ENCODE measurements around the gene PRDM16.
"Not testable (repeated sequence)": the region's sequence is repeated elsewhere in the genome, so short reads cannot be mapped to it uniquely, and the experiment has no call there.

The PRDM16 gene

DNA sequence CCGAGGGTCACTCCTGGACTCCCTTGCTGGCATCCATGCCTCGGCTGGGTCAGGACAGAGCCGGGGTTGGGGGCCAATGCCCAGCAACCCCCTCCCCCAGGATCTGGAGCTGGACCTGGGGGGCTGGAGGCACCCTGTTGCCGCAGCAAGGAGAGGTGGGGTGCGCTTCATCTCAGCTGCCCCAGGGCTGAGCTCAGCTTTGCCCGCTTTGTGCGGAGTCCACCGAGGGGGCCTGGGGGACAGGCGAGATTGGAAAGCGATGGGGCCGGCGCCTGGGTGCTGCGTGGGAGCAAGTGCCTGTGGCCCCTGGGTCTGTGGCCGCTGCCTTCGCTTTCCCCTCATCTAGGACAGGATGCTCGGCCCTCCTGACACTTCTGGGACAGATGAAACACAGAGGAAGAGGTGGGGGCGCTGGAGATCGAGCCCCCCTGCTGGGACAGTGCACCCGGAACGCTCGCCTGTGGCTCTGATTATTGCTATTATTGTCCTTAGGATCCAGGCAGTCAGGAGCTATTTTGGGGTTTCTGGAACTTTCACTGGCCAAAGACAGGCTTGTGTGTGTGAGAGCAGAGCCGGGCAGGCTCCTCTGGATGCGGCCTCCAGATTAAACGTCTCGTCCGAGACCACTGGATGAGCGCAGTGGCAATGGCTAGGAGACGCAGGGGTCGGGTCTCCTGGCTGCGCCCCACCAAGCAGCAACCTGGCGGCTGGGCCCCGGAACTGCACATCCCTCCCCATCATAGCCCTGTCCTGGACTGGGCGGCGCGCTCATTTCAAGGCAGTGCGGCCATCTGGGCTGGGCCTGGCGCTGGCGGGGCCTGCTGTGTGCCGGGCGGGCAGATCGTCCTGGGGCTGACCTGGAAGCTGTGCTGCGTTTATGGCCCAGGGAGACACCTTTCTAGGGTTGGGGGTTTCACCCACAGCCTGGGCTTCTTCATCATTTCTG is 13.8 kb downstream of the PRDM16 start:
- no peaks in the 10 kb centered on the region for H3K27me3 ChIP-seq (ENCODE audit: control insufficient read depth in 2 of 2, insufficient read depth in 2 of 2, low read length in 2 of 2)
- no peaks in the 10 kb centered on the region for H3K36me3 ChIP-seq (ENCODE audit: control insufficient read depth in 2 of 2, insufficient read depth in 2 of 2, low read length in 2 of 2)
- no peak overlapping the region for H3K9ac ChIP-seq (ENCODE audit: low read depth in 1 of 2, low read length in 2 of 2)
- no peaks in the 10 kb centered on the region for H3K9me3 ChIP-seq (ENCODE audit: control insufficient read depth in 2 of 2, low read length in 2 of 2)
- H3K27ac ChIP-seq (ENCODE audit: low read depth in 2 of 2, low read length in 2 of 2) = no peak overlapping the region
- H3K4me1 ChIP-seq (ENCODE audit: control insufficient read depth in 2 of 2, insufficient read depth in 2 of 2, low read length in 2 of 2) = no peaks in the 10 kb centered on the region
- no peak overlapping the region for H3K4me3 ChIP-seq (ENCODE audit: low read length in 2 of 2)

DNA sequence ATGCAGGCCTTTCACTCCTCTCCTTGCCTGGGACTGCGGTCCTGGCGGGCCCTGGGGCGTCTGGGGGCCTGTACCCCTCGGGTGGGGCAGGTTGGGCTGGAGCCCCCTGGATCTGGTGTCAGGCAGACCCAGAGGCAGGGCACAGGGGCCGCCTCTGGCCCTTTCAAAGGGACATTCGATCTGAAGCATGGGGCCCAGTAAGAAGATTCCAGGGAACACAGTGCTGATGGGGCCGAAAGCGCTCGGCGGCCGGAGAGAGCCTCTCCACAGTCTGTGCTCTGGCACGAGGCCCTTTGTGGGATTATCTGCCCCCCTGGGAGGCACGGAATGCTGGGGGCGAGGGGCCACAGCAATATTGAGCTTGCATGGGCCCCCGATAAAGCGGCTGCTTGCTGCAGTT is 15.2 kb downstream of the PRDM16 start:
- no peak overlapping the region for H3K4me3 ChIP-seq (ENCODE audit: low read length in 2 of 2)
- H3K9me3 ChIP-seq (ENCODE audit: control insufficient read depth in 2 of 2, low read length in 2 of 2) = no peaks in the 10 kb centered on the region
- no peak overlapping the region for H3K27ac ChIP-seq (ENCODE audit: low read depth in 2 of 2, low read length in 2 of 2)
- no peak overlapping the region for H3K9ac ChIP-seq (ENCODE audit: low read depth in 1 of 2, low read length in 2 of 2)
- H3K27me3 ChIP-seq (ENCODE audit: control insufficient read depth in 2 of 2, insufficient read depth in 2 of 2, low read length in 2 of 2) = no peaks in the 10 kb centered on the region
- no peaks in the 10 kb centered on the region for H3K4me1 ChIP-seq (ENCODE audit: control insufficient read depth in 2 of 2, insufficient read depth in 2 of 2, low read length in 2 of 2)
- H3K36me3 ChIP-seq (ENCODE audit: control insufficient read depth in 2 of 2, insufficient read depth in 2 of 2, low read length in 2 of 2) = no peaks in the 10 kb centered on the region

DNA sequence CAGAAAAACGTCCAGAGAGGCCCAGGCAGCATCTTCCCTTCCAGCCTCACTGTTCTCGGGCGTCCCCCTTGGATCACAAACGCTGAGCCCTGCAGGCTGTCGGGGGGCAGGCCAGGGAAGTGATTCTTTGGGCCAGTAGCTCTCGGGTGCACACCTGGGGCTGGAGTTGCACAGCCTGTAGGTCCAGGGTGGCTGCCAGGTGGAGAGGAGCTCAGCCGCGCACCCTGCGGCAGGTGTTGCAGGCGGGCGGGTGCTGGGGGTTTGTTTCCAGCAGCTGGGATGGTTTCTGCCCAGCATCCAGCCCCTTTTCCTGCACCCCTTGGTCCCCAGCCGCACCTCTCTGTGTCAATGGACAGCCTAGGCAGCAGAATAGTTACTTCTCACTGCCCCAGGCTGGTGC is 15.7 kb downstream of the PRDM16 start:
- no peak overlapping the region for H3K9ac ChIP-seq (ENCODE audit: low read depth in 1 of 2, low read length in 2 of 2)
- no peak overlapping the region for H3K27ac ChIP-seq (ENCODE audit: low read depth in 2 of 2, low read length in 2 of 2)
- no peaks in the 10 kb centered on the region for H3K27me3 ChIP-seq (ENCODE audit: control insufficient read depth in 2 of 2, insufficient read depth in 2 of 2, low read length in 2 of 2)
- H3K4me1 ChIP-seq (ENCODE audit: control insufficient read depth in 2 of 2, insufficient read depth in 2 of 2, low read length in 2 of 2) = no peaks in the 10 kb centered on the region
- no peaks in the 10 kb centered on the region for H3K36me3 ChIP-seq (ENCODE audit: control insufficient read depth in 2 of 2, insufficient read depth in 2 of 2, low read length in 2 of 2)
- H3K9me3 ChIP-seq (ENCODE audit: control insufficient read depth in 2 of 2, low read length in 2 of 2) = no peaks in the 10 kb centered on the region
- no peak overlapping the region for H3K4me3 ChIP-seq (ENCODE audit: low read length in 2 of 2)

DNA sequence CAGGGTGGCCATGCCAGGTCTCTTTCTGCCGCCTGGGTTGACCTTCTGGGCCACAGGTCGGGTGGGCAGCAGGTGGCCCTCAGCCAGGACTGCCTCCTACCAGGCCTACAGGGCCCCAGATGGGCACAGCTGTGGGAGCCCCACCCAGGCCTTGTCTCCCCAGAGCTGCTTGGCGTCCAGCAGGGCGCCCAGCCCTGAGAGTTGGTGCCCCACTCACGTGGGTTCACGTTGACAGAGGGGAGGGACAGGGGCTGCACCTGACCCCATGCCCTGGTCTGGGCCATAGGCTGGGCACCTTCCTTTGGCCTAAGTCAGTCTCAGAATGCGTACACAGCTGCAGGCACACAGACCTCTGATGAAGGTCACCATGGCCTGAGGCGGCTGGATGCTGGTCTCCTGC is 16.7 kb downstream of the PRDM16 start:
- Histone ChIP-seq H3K4me1 (ENCODE audit: control insufficient read depth in 2 of 2, insufficient read depth in 2 of 2, low read length in 2 of 2) (no peaks in the 10 kb centered on the region), H3K9me3 (ENCODE audit: control insufficient read depth in 2 of 2, low read length in 2 of 2) (no peaks in the 10 kb centered on the region), H3K9ac (ENCODE audit: low read depth in 1 of 2, low read length in 2 of 2) (no peak overlapping the region), H3K27me3 (ENCODE audit: control insufficient read depth in 2 of 2, insufficient read depth in 2 of 2, low read length in 2 of 2) (no peaks in the 10 kb centered on the region), H3K36me3 (ENCODE audit: control insufficient read depth in 2 of 2, insufficient read depth in 2 of 2, low read length in 2 of 2) (no peaks in the 10 kb centered on the region), H3K27ac (ENCODE audit: low read depth in 2 of 2, low read length in 2 of 2) (no peak overlapping the region), H3K4me3 (ENCODE audit: low read length in 2 of 2) (no peak overlapping the region)

DNA sequence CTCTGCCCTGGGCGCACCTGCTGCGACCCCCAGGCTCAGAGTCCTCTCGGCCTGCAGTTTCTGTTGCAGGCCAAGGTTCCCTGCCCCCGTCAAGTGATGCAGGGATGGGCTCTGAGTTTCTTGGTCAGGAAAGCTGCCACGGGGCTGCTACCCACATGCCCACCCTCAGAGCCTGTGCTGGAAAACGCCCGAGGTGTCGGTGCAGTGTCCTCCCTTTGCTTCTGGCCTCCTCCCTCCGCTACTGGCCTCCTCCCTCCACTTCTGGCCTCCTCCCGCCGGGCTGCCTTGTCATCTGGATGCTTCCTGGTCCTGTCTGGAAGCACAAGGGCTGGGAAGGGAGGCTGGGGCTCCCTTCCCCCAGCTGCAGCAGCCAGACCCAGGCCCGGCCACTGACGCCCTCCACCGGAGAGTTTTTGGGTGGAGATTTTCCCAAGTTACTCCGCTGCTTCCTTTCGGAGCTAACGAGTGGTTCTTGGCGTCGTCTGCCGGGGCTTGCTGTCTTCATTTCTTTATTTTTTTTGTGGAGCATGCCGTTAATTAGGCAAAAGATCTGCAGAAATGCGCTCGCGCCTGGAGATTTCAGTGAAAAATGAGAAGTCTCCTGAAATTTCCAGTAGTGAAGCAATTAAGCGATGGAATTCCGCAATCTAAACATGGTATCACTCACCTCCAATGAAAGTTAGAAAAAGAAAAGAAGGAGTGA is 17.4 kb downstream of the PRDM16 start:
- H3K27me3 ChIP-seq (ENCODE audit: control insufficient read depth in 2 of 2, insufficient read depth in 2 of 2, low read length in 2 of 2) = no peaks in the 10 kb centered on the region
- H3K9me3 ChIP-seq (ENCODE audit: control insufficient read depth in 2 of 2, low read length in 2 of 2) = no peaks in the 10 kb centered on the region
- H3K27ac ChIP-seq (ENCODE audit: low read depth in 2 of 2, low read length in 2 of 2) = no peak overlapping the region
- H3K4me3 ChIP-seq (ENCODE audit: low read length in 2 of 2) = no peak overlapping the region
- H3K9ac ChIP-seq (ENCODE audit: low read depth in 1 of 2, low read length in 2 of 2) = no peak overlapping the region
- no peaks in the 10 kb centered on the region for H3K36me3 ChIP-seq (ENCODE audit: control insufficient read depth in 2 of 2, insufficient read depth in 2 of 2, low read length in 2 of 2)
- H3K4me1 ChIP-seq (ENCODE audit: control insufficient read depth in 2 of 2, insufficient read depth in 2 of 2, low read length in 2 of 2) = no peaks in the 10 kb centered on the region

DNA sequence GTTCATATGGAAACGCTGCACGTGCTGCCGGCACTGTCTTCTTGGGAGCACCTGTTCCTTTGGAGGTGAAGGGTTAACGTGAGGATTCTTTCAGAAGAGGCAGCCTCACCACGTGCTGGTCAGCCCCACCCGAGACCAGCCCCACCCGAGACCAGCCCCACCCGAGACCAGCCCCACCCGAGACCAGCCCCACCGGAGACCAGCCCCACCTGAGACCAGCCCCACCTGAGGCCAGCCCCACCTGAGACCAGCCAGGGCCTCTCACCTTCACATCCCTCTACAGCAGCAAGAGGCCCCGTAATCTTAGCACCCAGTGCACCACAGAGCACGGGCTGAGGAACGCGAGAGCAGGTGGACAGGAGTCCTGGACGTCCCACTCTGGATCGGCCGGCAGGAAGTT is 18.0 kb downstream of the PRDM16 start:
- Histone ChIP-seq H3K36me3 (ENCODE audit: control insufficient read depth in 2 of 2, insufficient read depth in 2 of 2, low read length in 2 of 2) (no peaks in the 10 kb centered on the region), H3K27me3 (ENCODE audit: control insufficient read depth in 2 of 2, insufficient read depth in 2 of 2, low read length in 2 of 2) (no peaks in the 10 kb centered on the region), H3K4me1 (ENCODE audit: control insufficient read depth in 2 of 2, insufficient read depth in 2 of 2, low read length in 2 of 2) (no peaks in the 10 kb centered on the region)

DNA sequence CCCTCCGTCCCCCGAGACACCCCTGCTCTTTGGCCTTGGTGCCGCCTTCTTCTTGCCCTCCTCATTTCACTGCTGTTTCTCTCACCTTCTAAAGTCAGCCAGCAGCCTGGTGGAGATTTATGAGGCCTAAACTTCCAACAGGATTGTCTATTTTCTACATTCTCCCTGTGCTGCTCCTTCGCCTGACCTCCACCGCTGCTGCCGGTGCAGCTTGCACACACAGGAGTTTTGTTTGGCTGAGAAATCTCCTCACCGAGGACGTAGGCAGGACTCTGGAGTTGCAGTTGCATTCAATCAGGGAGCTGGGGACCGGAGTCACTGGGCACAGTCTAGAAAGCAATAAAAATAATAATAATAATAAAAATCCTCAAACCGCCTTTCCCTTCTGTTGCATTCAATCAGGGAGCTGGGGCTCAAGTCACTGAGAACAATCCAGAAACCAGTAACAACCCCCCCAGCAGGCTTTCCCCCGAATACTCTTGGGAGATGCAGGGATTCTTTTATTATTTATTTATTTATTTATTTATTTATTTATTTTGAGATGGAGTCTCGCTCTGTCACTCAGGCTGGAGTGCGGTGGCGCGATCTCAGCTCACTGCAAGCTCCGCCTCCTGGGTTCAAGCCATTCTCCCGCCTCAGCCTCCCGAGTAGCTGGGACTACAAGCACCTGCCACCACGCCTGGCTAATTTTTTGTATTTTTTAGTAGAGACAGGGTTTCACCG is 19.1 kb downstream of the PRDM16 start:
- H3K4me1 ChIP-seq (ENCODE audit: control insufficient read depth in 2 of 2, insufficient read depth in 2 of 2, low read length in 2 of 2); H3K4me3 ChIP-seq (ENCODE audit: low read length in 2 of 2); H3K36me3 ChIP-seq (ENCODE audit: control insufficient read depth in 2 of 2, insufficient read depth in 2 of 2, low read length in 2 of 2); H3K9ac ChIP-seq (ENCODE audit: low read depth in 1 of 2, low read length in 2 of 2); H3K9me3 ChIP-seq (ENCODE audit: control insufficient read depth in 2 of 2, low read length in 2 of 2); H3K27me3 ChIP-seq (ENCODE audit: control insufficient read depth in 2 of 2, insufficient read depth in 2 of 2, low read length in 2 of 2); H3K27ac ChIP-seq (ENCODE audit: low read depth in 2 of 2, low read length in 2 of 2): not testable (repeated sequence)

More for the DNA sequence above, 18.0 kb downstream of the PRDM16 start:
- H3K4me3 ChIP-seq (ENCODE audit: low read length in 2 of 2) = no peak overlapping the region
- H3K9ac ChIP-seq (ENCODE audit: low read depth in 1 of 2, low read length in 2 of 2) = no peak overlapping the region
- H3K9me3 ChIP-seq (ENCODE audit: control insufficient read depth in 2 of 2, low read length in 2 of 2) = no peaks in the 10 kb centered on the region
- no peak overlapping the region for H3K27ac ChIP-seq (ENCODE audit: low read depth in 2 of 2, low read length in 2 of 2)

DNA sequence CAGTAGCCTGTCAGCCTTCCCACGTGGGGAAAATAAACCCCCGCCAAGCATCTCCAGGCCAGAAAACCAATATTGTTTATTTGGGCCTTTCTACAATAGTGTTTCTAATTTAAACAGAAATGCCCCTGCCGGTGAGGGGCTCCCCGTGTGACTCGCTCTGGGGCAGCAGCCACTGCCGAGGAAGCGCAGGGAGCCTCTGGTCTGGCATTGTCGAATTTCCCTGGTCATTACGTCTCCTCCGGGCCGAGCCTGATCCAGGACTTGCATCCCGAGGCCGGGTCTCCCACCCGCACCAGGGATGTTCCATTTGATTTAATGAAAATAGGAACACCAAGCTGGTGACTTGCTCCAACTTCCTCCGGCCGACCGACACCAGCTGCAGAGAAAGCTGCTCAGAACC is 20.5 kb downstream of the PRDM16 start:
- no peak overlapping the region for H3K27ac ChIP-seq (ENCODE audit: low read depth in 2 of 2, low read length in 2 of 2)
- no peak overlapping the region for H3K4me3 ChIP-seq (ENCODE audit: low read length in 2 of 2)
- H3K36me3 ChIP-seq (ENCODE audit: control insufficient read depth in 2 of 2, insufficient read depth in 2 of 2, low read length in 2 of 2) = no peaks in the 10 kb centered on the region
- H3K4me1 ChIP-seq (ENCODE audit: control insufficient read depth in 2 of 2, insufficient read depth in 2 of 2, low read length in 2 of 2) = no peaks in the 10 kb centered on the region
- H3K9ac ChIP-seq (ENCODE audit: low read depth in 1 of 2, low read length in 2 of 2) = no peak overlapping the region
- H3K9me3 ChIP-seq (ENCODE audit: control insufficient read depth in 2 of 2, low read length in 2 of 2) = no peaks in the 10 kb centered on the region
- H3K27me3 ChIP-seq (ENCODE audit: control insufficient read depth in 2 of 2, insufficient read depth in 2 of 2, low read length in 2 of 2) = no peaks in the 10 kb centered on the region

DNA sequence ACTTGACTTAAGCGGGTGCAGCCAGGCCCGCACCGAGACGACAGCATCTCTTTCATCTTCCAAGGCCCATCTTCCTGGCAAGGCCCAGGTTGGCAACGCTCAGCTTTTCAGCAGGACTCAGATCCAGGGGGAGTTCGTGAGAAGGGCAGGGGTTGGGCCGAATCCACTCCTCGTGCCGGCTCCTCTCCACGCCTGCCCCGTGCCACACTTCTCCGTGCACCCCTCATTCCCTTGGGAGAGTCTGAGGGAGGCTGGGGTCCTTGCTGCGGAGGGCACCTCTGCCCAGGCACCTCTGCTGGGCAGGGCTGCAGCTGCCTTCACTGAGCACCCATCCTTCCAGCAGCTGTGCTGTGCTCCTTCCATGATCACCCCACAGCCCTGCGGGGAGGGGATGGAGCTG is 22.3 kb downstream of the PRDM16 start:
- no peak overlapping the region for H3K4me3 ChIP-seq (ENCODE audit: low read length in 2 of 2)
- no peaks in the 10 kb centered on the region for H3K27me3 ChIP-seq (ENCODE audit: control insufficient read depth in 2 of 2, insufficient read depth in 2 of 2, low read length in 2 of 2)
- no peaks in the 10 kb centered on the region for H3K36me3 ChIP-seq (ENCODE audit: control insufficient read depth in 2 of 2, insufficient read depth in 2 of 2, low read length in 2 of 2)
- no peaks in the 10 kb centered on the region for H3K4me1 ChIP-seq (ENCODE audit: control insufficient read depth in 2 of 2, insufficient read depth in 2 of 2, low read length in 2 of 2)
- H3K27ac ChIP-seq (ENCODE audit: low read depth in 2 of 2, low read length in 2 of 2) = no peak overlapping the region
- no peaks in the 10 kb centered on the region for H3K9me3 ChIP-seq (ENCODE audit: control insufficient read depth in 2 of 2, low read length in 2 of 2)
- no peak overlapping the region for H3K9ac ChIP-seq (ENCODE audit: low read depth in 1 of 2, low read length in 2 of 2)

DNA sequence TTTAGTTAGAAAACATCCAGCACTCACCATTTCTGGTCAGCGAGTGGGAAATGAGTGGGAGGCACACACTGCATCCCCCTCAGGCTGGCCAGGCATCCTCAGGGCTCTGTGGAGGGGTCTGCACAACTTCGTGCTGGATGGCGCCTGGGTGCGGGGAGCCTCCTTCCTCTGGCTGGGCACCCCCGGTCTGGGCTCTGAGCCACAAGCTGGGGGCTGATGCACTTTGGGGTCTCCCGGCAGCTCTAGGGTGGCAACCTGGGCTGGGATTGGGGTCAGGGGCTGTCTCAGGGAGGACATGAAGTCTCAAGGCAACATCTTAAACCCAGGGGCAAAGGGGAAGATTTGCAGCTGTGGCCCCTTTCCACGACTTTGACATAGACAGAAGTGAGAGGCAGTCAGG is 23.5 kb downstream of the PRDM16 start:
- H3K9ac ChIP-seq (ENCODE audit: low read depth in 1 of 2, low read length in 2 of 2) = no peak overlapping the region
- H3K4me3 ChIP-seq (ENCODE audit: low read length in 2 of 2) = no peak overlapping the region
- H3K27me3 ChIP-seq (ENCODE audit: control insufficient read depth in 2 of 2, insufficient read depth in 2 of 2, low read length in 2 of 2) = no peaks in the 10 kb centered on the region
- no peak overlapping the region for H3K27ac ChIP-seq (ENCODE audit: low read depth in 2 of 2, low read length in 2 of 2)
- H3K4me1 ChIP-seq (ENCODE audit: control insufficient read depth in 2 of 2, insufficient read depth in 2 of 2, low read length in 2 of 2) = no peaks in the 10 kb centered on the region
- H3K9me3 ChIP-seq (ENCODE audit: control insufficient read depth in 2 of 2, low read length in 2 of 2) = no peaks in the 10 kb centered on the region
- H3K36me3 ChIP-seq (ENCODE audit: control insufficient read depth in 2 of 2, insufficient read depth in 2 of 2, low read length in 2 of 2) = no peaks in the 10 kb centered on the region

Measured in mucosa of rectum (tissue), 2 donors.